NCI-H1436 (cell line): ENCODE data around the gene LCTL.
A peak's percentile ranks its signal among the peaks of the same experiment; 100 is the strongest.
"Not testable (repeated sequence)": the region's sequence is repeated elsewhere in the genome, so short reads cannot be mapped to it uniquely, and the experiment has no call there.

Source experiments
- DNase-seq: peaks from one replicate; lab custom pipeline; 2025; lab: John Stamatoyannopoulos, UW

The LCTL gene

DNA sequence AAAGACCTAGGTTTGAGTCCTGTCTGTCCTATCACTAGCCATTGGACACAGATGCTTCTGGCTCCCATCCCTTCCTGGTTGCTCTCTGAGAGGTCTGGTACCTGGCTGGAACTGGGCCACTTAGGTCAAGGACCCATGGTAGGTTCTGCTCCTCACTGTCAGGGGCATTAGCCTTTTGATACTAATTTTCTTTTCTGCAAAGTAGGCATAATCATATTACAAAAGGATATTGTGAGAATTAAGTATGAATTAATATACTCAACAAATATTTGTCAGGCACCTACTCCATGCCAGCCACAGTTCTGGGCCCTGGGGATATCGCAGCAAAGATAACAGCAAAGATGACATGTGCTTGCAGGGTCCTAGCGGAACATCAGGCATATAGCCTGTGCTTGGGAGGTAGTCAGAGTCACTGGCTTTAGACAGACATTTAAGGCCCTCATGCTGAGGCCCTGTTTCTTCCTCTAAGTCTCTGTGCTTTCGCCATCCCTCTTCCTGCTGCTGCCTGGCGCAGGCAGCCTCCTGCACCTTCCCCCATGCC is 25.6 kb upstream of the LCTL start:
- no peak for DNase-seq

DNA sequence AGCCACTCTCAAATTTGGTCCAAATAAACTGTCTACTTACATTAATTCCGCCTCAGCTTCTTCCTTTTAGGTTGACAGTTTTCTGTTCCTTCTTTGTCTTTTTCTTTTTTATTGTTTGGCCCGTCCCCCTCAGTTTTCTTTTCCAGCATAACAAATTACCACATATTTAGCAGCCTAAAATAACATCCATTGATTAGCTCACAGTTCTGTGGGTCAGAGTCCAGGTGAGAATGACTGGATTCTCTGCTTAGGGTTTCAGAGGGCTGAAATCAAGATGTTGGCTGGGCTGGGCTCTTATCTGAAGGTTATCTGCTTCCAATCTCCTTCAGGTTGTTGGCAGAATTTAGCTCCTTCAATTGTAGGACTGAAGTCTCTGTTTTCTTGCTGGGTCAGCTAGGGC is 24.6 kb upstream of the LCTL start:
- DNase-seq, result no peak

DNA sequence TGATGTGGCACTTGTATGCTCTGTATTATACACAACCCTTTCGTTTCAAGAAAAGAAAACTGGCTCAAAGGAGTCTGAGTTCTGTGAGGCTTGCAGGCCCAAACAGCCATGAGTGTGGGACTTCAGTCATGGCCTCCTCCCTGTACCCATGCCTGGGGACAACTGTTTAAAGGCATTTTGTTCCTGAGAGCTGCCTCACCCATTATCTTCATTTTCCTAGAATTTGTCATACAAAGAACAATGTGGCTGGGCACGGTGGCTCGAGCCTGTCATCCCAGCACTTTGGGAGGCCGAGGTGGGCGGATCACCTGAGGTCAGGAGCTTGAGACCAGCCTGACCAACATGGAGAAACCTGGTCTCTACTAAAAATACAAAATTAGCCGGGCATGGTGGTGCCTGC is 23.6 kb upstream of the LCTL start:
- not testable (repeated sequence) for DNase-seq

- no peak for DNase-seq
These were observed 23.2 kb upstream of the LCTL start for GRCh38 chr15:66588971-66589370.

DNA sequence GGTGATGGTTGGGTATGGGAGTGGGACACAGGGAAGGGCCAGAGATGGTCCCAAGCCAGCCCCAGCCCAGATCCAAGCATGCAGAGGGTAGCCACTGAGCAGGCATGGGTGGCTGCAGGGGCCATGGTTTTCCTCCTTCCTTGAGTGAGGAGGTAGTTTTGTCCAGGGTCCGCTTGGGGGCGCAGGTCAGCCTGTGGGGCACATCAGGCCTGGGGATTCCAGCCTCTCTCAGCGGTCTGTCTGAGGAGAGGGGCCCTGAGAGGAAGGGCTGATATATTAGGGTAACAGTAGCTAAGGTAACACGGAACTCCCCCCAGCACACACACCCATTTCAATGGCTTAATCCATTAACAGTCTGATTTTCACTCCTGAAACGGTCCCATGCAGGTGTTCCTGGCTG is 22.7 kb upstream of the LCTL start:
- no peak for DNase-seq

DNA sequence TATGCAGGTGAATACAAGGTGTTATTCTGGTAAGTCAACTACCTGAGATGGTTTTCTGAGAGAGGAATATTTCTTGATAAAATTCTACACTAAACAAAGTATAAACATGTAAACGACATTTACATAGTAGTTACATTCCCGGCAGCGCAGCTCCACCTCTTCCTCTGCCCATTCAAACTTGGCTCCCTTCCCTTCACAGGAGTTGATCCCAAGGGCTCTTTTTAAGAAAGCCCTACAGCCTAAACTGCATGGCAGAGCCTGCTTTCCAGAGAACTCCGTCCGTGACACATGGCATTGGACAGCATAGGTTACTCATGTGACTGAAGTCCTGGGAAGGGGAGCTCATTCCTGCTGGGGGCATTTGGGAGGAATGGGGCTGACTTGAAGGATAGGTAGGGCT is 22.0 kb upstream of the LCTL start:
- no peak for DNase-seq

- DNase-seq, result no peak
These were observed 21.2 kb upstream of the LCTL start for GRCh38 chr15:66587020-66587419.

GRCh38 chr15:66586155-66586976 is 20.6 kb upstream of the LCTL start:
- DNase-seq, result no peak

- DNase-seq, result no peak
These were observed 16.3 kb upstream of the LCTL start for GRCh38 chr15:66581972-66582537.

GRCh38 chr15:66580643-66581042 is 14.8 kb upstream of the LCTL start:
- no peak for DNase-seq

GRCh38 chr15:66578286-66578875 is 12.6 kb upstream of the LCTL start:
- DNase-seq, result no peak

DNA sequence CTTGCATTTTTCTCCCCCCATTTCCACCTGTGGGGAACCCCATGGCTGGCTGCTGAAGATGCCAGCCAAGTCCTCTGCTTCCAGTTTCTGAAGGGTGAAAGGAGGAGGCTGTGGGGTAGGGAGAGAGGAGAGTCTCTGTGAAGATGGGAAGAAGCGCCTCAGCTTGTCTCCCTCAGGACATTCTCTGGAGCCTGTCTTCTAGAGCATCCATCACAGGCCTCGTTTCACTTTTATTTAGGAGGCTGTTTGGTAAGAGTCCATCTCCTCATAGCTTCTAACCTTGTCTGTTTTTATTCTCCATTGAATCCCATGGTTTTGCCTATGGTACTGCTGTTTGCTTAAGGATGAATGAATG is 8.8 kb upstream of the LCTL start:
- DNase-seq, result no peak

GRCh38 chr15:66573719-66574595 is 8.2 kb upstream of the LCTL start:
- DNase-seq, result no peak

DNA sequence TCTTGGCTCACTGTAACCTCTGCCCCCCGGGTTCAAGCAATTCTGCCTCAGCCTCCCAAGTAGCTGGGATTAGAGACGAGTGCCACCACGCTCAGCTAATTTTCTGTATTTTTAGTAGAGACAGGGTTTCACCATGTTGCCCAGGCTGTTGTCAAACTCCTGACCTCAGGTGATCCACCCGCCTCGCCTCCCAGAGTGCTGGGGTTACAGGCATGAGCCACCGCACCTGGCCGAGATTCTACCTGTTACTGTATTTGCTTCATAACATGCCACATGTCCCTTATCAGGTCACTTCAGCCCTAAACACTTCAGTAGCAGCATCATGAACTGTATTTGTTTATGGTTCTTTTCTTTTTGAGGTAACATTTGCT is 7.5 kb upstream of the LCTL start:
- DNase-seq, result no peak

DNA sequence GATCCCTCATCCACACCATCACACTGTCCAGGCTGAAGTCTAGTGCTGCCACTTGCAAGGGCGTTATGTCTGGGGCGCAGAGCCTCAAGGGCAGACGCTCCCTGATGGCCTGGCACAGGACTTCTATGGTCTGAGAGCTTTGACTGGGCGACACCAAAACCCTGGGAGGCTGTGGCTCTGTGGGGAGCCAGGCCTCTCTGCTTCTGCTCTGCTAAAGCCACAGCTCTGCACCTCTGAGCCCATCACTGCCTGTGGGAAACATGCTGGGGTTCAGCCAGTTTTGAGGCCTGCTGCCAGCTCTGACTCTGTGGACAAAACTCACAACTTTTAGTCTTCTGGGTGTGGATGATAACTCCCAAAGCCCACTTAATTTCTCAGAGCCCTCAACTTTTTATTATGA is 6.3 kb upstream of the LCTL start:
- DNase-seq, result no peak

GRCh38 chr15:66570842-66571478 is 5.2 kb upstream of the LCTL start:
- DNase-seq, result no peak

DNA sequence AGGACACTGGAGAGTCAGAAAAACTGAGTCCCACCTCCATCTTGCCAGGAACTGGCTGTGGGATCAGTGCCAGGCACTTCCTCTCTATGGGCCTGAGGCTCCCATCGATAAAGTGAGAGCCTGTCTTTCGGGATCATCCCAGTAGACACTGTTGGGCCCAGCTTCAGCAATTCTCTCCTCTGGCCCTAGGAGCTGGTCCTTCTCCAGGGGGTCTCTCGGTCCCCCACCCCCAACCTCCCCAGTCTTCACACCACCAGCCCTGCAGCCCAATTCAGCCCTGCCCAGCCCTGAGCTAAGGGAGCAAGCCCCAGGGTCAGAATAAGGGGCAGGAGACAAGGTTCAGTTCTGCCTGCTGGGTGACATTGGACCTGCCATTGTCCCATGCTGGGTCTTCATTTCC is 4.5 kb upstream of the LCTL start:
- DNase-seq, result no peak

DNA sequence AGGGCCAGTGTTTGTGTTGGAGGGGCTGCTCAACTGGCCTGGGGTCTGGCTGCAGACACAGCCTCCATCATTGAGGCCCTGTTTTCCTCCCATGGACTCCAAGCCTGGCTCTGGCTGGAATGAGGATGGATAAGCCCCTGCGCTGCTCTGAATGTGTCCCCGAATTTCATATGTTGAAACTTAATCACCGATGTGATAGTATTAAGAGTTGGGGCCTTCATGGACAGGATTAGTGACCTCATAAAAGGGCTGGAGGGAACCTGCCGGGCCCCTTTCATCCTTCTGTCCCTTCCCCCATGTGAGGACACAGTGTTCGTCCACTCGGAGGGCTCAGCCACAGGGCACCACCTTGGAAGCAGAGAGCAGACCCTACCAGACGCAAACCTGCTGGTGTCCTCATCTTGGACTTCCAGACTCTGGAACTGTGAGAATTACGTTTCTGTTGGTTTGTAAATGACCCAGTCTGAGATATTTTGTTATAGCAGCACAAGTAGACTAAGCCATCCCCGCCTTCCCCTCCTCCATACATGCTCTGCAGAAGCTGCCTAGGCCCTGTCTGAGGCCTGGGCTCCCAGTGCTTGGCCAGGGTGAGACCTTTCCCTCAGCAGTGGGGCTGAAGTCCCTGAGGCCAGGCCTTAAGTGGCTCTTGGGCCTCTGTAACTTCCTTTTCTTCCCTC is 3.8 kb upstream of the LCTL start:
- DNase-seq, result no peak

GRCh38 chr15:66567897-66568296 is 2.1 kb upstream of the LCTL start:
- no peak for DNase-seq

DNA sequence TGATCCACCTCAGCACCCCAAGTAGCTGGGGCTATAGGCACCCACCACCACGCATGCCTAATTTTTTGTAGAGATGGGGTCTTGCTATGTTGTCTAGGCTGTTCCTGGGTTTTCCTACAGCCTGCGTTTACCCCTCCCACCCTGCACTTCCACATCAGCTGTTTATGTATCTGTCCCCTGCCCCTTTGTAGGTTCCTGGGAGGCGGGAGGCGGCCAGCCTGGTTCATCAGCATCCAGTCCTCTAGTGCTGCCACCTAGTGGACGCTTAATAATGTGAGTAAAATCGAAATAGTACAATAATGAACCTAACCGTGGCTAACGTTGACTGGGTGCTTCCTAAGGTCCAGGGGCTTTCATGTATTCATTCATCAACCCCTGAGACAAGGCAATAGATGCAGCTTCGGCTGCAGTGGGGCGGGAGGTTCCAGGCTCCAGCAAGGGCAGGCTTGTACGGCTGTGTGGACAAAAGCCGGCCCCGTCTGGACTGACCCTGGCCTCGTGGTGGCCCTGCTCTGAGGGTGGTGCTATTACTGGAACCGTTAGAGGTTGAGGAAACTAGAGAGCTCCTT is 1.2 kb upstream of the LCTL start:
- peak; percentile 60 for DNase-seq

GRCh38 chr15:66565141-66565641 is 607 bp downstream of the LCTL start:
- DNase-seq, result no peak
